ENCODE measurements around the gene THADA. TPM values are rescaled to one million over a fixed set of nuclear protein-coding genes. Genes with fewer than 3 reads are reported as not detected.
A peak's percentile ranks its signal among the peaks of the same experiment; 100 is the strongest.

THADA gene
- polyA plus RNA-seq, 3 donors = 7.3 to 11.2 (median 9.7) TPM

GRCh38 chr2:43289331-43289730 is 306.5 kb downstream of the THADA start:
- Histone ChIP-seq H3K27ac (ENCODE audit: low read depth in 1 of 2, low read length in 2 of 2) (peak overlapping the region in 1 of 2 donors; percentile 68), H3K9ac (ENCODE audit: insufficient read depth, low read length, poor library complexity, severe bottlenecking) (no peak overlapping the region), H3K4me1 (ENCODE audit: control insufficient read depth in 1 of 2, insufficient read depth in 2 of 2, low read length in 2 of 2) (peaks cover 33 to 46% of the 10 kb centered on the region in 2 donors), H4K20me1 (ENCODE audit: insufficient read depth, low read length) (no peaks in the 10 kb centered on the region), H3K36me3 (replicated peaks in 1 of 2; ENCODE audit: control insufficient read depth in 1 of 2, insufficient read depth in 2 of 2, low read length in 2 of 2) (peaks cover 17 to 49% of the 10 kb centered on the region in 2 donors), H3K27me3 (ENCODE audit: control insufficient read depth in 2 of 2, insufficient read depth in 2 of 2, low read length in 2 of 2) (no peaks in the 10 kb centered on the region), H3K9me3 (replicated peaks in 1 of 2; ENCODE audit: control insufficient read depth in 1 of 2, insufficient read depth in 1 of 2, low read length in 2 of 2) (peaks cover 12 to 14% of the 10 kb centered on the region in 2 donors), H3K4me2 (replicated peaks; ENCODE audit: extremely low read depth, low read length, poor library complexity, severe bottlenecking) (no peak overlapping the region), H3K4me3 (replicated peaks in 1 of 3; ENCODE audit: low read depth in 2 of 3, low read length in 3 of 3) (no peak overlapping the region), H3K79me2 (ENCODE audit: insufficient read depth, low read length) (no peaks in the 10 kb centered on the region), H2AFZ (ENCODE audit: insufficient read depth, low read depth, low read length, poor library complexity, severe bottlenecking) (no peak overlapping the region)
- Mint-ChIP-seq H3K4me1 (peaks cover 46% of the 10 kb centered on the region), H3K27ac (peak overlapping the region; percentile 3 to 88 (median 61)), H3K4me3 (no peak overlapping the region), H3K27me3 (ENCODE audit: low read depth in 3 of 3) (no peaks in the 10 kb centered on the region), H3K9me3 (peaks cover 11 to 23% (median 14%) of the 10 kb centered on the region in 7 donors), H3K36me3 (peaks cover 59 to 71% of the 10 kb centered on the region in 2 donors)
- WGBS (ENCODE audit: insufficient coverage) = no CpG with 5 or more reads among the region's 4 CpGs
- intact Hi-C loops (cut with micrococcal nuclease) = no loop called here
- no peak for DNase-seq
- no peak for TF ChIP-seq CTCF (IDR thresholded peaks at IDR 0.05)

- Histone ChIP-seq H4K20me1 (ENCODE audit: insufficient read depth, low read length) (no peaks in the 10 kb centered on the region), H3K4me3 (replicated peaks in 1 of 3; ENCODE audit: low read depth in 2 of 3, low read length in 3 of 3) (no peak overlapping the region), H3K27me3 (ENCODE audit: control insufficient read depth in 2 of 2, insufficient read depth in 2 of 2, low read length in 2 of 2) (no peaks in the 10 kb centered on the region), H3K9ac (ENCODE audit: insufficient read depth, low read length, poor library complexity, severe bottlenecking) (no peak overlapping the region), H3K36me3 (replicated peaks in 1 of 2; ENCODE audit: control insufficient read depth in 1 of 2, insufficient read depth in 2 of 2, low read length in 2 of 2) (peaks cover 21 to 56% of the 10 kb centered on the region in 2 donors), H3K27ac (ENCODE audit: low read depth in 1 of 2, low read length in 2 of 2) (peak overlapping the region; percentile 2 to 68), H2AFZ (ENCODE audit: insufficient read depth, low read depth, low read length, poor library complexity, severe bottlenecking) (no peak overlapping the region), H3K4me1 (ENCODE audit: control insufficient read depth in 1 of 2, insufficient read depth in 2 of 2, low read length in 2 of 2) (peaks cover 26 to 39% of the 10 kb centered on the region in 2 donors), H3K9me3 (replicated peaks in 1 of 2; ENCODE audit: control insufficient read depth in 1 of 2, insufficient read depth in 1 of 2, low read length in 2 of 2) (peaks cover 18 to 21% of the 10 kb centered on the region in 2 donors), H3K79me2 (ENCODE audit: insufficient read depth, low read length) (no peaks in the 10 kb centered on the region), H3K4me2 (replicated peaks; ENCODE audit: extremely low read depth, low read length, poor library complexity, severe bottlenecking) (peak overlapping the region; percentile 3)
- peak; percentile 61 to 85 (median 64) for DNase-seq
- Mint-ChIP-seq H3K27ac (peak overlapping the region; percentile 56 to 88 (median 84)), H3K9me3 (peaks cover 12 to 28% (median 21%) of the 10 kb centered on the region in 7 donors), H3K4me3 (no peak overlapping the region), H3K36me3 (peaks cover 62 to 78% of the 10 kb centered on the region in 2 donors), H3K27me3 (ENCODE audit: low read depth in 3 of 3) (no peaks in the 10 kb centered on the region), H3K4me1 (peaks cover 39% of the 10 kb centered on the region)
- TF ChIP-seq CTCF (IDR thresholded peaks at IDR 0.05) = no peak
- intact Hi-C loops (cut with micrococcal nuclease) = no loop called here
- 0% methylated on average over 1 of the region's 4 CpGs for WGBS (ENCODE audit: insufficient coverage)
Observed at GRCh38 chr2:43288417-43289305, 307.2 kb downstream of the THADA start.

Measured in CD14-positive monocyte (primary cell).